ENCODE data around the gene ACTRT1.

The ACTRT1 gene

GRCh38 chrX:128052303-128052702 lies at the start of gene ACTRT1:
Gene ACTRT1 (minus strand): TSS chrX:128052403. CDS start chrX:128052206, 197 bp downstream.
- no peak for DNase-seq

- no peak for DNase-seq
These were observed 26.3 kb upstream of the ACTRT1 start for GRCh38 chrX:128078545-128078944.

- no peak for DNase-seq
These were observed 5.2 kb upstream of the ACTRT1 start for GRCh38 chrX:128057421-128057820.

- DNase-seq = no peak
These were observed 677 bp downstream of the ACTRT1 start for GRCh38 chrX:128051526-128051925.

GRCh38 chrX:128035318-128035717 lies 16.9 kb downstream of the ACTRT1 start:
- DNase-seq = no peak

GRCh38 chrX:128021566-128021965 lies 30.6 kb downstream of the ACTRT1 start:
- no peak for DNase-seq

GRCh38 chrX:128020701-128021100 lies 31.5 kb downstream of the ACTRT1 start:
- no peak for DNase-seq

- DNase-seq = no peak
These were observed 33.0 kb downstream of the ACTRT1 start for GRCh38 chrX:128019218-128019617.

GRCh38 chrX:128012015-128012414 lies 40.2 kb downstream of the ACTRT1 start:
- no peak for DNase-seq

GRCh38 chrX:128007882-128008281 lies 44.3 kb downstream of the ACTRT1 start:
- no peak for DNase-seq

Measured in NCI-H1105 (cell line).